ENCODE measurements around the gene MPV17L2.

Gene MPV17L2

DNA sequence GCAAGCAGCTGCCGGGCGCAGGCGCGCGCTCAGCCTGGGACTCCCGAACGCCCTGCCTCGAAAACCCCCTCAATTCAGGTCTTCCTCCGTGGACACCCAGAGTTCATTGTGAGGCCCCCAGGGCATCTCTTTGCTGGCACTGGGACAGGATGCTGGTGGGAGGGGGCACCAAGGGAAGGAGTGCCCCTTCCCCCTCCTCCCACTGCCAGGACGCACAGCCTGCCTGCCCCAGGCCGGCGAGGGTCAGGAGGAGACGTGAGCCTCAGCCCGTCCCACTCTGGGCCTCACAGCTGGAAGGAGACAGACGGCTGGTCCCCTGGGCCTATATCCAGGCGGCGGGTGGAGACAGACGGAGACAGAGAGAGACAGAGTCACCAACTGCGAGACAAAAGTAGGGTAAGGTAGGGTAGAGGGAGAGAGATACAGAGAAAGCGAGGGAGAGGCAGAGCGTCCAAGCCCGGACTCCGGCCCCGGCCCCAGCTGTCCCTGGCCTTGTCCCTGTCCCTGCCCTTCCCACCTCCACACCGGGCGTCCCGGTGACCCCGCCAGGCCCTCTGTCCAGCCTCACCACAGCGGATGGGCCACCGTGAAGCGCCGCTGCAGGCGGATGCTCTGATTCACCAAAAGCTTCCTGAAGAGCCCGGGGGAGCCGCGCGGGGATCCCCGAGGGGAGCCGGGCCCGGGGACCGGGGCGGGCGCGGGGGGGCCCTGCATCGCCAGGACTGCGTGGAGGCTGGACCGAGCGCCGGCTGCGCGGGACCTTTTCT, 32.9 kb downstream of the MPV17L2 start, which contains the start of gene PDE4C:
Gene PDE4C, minus strand, starts transcription at position 737 of the 767 bp plus-strand sequence. Its CDS starts 23 bp downstream, at position 714.
- in situ Hi-C loops (cut with MboI; ENCODE audit: low sequenced_read_pairs, unreplicated experiment), result no loop called here
- TF ChIP-seq, protein P1, sequence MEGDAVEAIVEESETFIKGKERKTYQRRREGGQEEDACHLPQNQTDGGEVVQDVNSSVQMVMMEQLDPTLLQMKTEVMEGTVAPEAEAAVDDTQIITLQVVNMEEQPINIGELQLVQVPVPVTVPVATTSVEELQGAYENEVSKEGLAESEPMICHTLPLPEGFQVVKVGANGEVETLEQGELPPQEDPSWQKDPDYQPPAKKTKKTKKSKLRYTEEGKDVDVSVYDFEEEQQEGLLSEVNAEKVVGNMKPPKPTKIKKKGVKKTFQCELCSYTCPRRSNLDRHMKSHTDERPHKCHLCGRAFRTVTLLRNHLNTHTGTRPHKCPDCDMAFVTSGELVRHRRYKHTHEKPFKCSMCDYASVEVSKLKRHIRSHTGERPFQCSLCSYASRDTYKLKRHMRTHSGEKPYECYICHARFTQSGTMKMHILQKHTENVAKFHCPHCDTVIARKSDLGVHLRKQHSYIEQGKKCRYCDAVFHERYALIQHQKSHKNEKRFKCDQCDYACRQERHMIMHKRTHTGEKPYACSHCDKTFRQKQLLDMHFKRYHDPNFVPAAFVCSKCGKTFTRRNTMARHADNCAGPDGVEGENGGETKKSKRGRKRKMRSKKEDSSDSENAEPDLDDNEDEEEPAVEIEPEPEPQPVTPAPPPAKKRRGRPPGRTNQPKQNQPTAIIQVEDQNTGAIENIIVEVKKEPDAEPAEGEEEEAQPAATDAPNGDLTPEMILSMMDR (IDR thresholded peaks at IDR 0.05; ENCODE audit: borderline replicate concordance, control extremely low read depth, extremely low read depth, insufficient read depth, missing control alignments), result no peak
- no peak for DNase-seq (ENCODE audit: low spot score)

DNA sequence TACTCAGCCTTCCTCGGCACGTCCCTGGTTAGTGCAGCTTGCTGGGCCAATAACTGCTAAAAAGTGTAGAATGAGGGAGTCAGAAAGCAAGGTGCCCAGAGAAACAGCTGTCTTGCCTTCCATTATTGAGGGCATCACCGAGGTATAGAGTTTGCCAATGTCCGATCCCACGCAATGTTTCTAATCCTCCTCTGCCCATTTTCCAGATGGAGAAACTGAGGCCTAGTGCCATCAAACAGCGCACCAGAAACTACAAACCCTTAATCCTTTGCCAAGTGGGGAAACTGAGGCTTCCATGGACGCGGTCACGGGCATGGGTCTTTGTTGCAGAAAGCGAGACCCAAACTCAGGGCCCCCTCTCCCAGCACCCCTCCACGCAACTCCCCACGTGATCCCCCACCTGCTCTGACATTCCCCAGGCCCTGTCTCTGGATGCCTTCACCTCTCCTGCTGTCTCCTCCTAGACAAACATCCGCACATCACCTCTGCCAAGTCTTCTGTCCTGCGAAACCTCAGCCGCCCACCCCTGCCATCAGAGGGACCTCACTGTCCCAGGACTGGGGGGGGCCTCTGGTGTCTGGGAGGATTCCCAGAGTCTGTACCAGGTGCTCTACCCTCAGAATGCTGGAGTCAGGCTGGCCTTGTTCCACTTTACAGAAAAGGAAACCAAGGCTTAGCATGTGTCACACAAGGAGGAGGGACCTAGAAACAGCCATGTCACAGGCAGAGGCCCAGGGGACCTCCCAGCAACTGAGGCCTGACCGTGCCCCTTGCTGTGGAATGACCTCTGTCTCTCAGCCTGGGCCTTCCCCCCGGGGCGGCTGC, 34.1 kb downstream of the MPV17L2 start:
- TF ChIP-seq, protein P1 (IDR thresholded peaks at IDR 0.05; ENCODE audit: borderline replicate concordance, control extremely low read depth, extremely low read depth, insufficient read depth, missing control alignments), result no peak
- DNase-seq (ENCODE audit: low spot score), result peak; percentile 63
- in situ Hi-C loops (cut with MboI; ENCODE audit: low sequenced_read_pairs, unreplicated experiment), result no loop called here

DNA sequence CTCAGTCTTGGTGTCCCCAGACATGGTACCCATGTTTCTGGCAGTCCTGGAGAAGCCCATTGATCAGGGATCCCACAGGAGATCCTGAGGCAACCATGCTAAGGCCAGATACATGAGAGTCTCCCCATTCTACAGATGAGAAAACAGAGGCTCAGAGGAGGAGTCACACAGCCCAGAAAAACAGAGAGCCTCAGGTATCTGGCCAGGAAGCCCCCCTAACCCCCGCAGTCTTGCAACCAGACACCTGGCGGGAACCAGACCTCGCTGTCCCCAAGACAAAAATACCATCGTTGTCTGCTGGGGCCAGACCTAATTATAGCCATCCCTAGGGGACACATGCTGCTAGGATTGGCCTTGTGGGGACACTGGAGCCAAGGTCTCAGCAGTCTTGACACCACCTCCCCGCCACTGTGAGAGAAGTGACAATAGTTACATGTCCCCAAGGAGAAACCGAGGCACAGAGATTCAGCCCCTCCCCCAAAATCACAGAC, 34.8 kb downstream of the MPV17L2 start:
- TF ChIP-seq, protein P1 (IDR thresholded peaks at IDR 0.05; ENCODE audit: borderline replicate concordance, control extremely low read depth, extremely low read depth, insufficient read depth, missing control alignments), result no peak
- DNase-seq (ENCODE audit: low spot score), result no peak
- in situ Hi-C loops (cut with MboI; ENCODE audit: low sequenced_read_pairs, unreplicated experiment), result no loop called here

DNA sequence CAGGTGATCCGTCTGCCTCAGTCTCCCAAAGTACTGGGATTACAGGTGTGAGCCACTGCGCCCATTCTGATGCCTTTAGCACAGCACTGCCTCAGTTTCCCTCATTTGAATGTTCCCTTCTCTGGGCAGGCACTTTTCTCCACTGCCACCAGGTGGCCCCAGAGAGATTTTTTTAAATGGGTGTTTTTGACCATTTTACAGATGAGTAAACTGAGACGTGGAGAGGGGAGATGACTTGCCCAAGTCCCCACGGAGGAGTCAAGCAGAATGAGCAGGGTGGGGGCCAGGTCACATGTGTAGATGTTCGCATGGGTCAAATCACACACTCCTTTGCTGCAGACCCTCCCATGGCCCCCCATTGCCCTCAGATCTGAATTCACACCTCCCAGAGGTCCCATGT, 36.5 kb downstream of the MPV17L2 start:
- no peak for DNase-seq (ENCODE audit: low spot score)
- in situ Hi-C loops (cut with MboI; ENCODE audit: low sequenced_read_pairs, unreplicated experiment), result no loop called here
- TF ChIP-seq, protein P1 (IDR thresholded peaks at IDR 0.05; ENCODE audit: borderline replicate concordance, control extremely low read depth, extremely low read depth, insufficient read depth, missing control alignments), result peak; percentile 42

DNA sequence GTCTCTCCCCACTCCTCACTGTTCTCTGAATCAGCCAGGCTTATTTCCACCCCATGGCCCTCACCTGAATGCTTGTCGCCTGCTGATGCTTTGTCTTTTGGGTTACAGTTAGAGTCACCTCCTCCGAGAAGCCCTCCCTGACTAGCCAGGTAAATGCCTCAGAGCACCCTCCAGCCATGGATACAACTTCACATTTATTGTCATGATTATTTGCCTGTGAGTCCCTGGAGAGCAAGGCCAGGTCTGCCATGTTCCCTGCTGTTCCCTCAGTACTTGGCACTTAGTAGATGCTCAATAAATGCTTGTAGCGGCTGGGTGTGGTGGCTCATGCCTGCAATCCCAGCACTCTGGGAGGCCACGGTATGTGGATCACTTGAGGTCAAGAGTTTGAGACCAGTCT, 36.9 kb downstream of the MPV17L2 start:
- TF ChIP-seq, protein P1 (IDR thresholded peaks at IDR 0.05; ENCODE audit: borderline replicate concordance, control extremely low read depth, extremely low read depth, insufficient read depth, missing control alignments), result no peak
- DNase-seq (ENCODE audit: low spot score), result no peak
- in situ Hi-C loops (cut with MboI; ENCODE audit: low sequenced_read_pairs, unreplicated experiment), result no loop called here

DNA sequence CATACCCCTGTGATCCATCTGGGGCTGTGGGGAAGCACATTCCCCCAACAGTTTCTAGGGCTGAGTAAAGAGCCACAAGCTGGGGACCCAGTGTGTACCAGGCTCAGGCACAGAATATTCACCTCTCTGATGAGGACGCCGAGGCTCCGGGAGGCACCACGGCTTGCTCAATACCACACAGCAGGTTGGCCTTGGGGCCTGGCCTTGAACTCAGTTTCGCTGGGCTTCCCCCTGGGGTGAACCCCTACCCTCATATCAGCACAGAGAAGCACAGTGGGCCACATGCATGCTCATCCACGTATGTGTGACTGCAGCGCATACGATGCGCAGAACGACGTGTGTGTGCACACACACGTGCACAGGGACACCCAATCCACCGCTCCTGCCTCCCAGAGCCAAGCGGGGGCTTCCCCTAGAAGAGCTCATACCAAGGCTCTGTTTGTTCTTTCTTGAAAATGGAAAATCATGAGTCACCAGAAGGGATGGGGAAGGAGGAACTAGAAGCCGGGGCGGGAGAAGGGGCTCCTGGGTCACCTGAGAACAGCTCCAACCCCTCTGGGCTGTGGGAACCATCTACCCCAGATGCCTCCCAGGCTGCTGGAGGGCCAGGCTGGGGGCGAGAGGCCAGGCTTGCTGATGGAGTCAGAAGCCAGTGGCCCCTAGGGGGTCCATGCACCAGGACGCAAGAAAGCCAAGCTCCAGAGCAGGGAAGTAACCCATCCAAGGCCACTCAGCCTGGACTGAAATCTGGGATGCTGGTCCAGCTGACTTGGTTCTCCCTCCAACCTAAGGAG, 38.1 kb downstream of the MPV17L2 start:
- DNase-seq (ENCODE audit: low spot score), result no peak
- TF ChIP-seq, protein P1 (IDR thresholded peaks at IDR 0.05; ENCODE audit: borderline replicate concordance, control extremely low read depth, extremely low read depth, insufficient read depth, missing control alignments), result no peak
- in situ Hi-C loops (cut with MboI; ENCODE audit: low sequenced_read_pairs, unreplicated experiment), result no loop called here

Data from GM13976 (cell line).